22Rv1 (cell line): Measurements from ENCODE around the gene RIIAD1.
"Not testable (repeated sequence)": the region's sequence is repeated elsewhere in the genome, so short reads cannot be mapped to it uniquely, and the experiment has no call there.

Experiments used
- H3K27ac ChIP-seq: fragments of 450-650 bp; 2 replicates; pipeline ENCODE4 v1.5.1; 2017
- ZFX ChIP-seq: fragments of 450-650 bp; IDR thresholded peaks from 2 replicates; pipeline ENCODE4 v1.6.1; 2017; ENCODE audit warnings: antibody characterized with exemption, borderline replicate concordance
- TF ChIP-seq, protein P1 (sequence below): fragments of 450-650 bp; IDR thresholded peaks from 2 replicates; pipeline ENCODE4 v1.5.1; 2017; ENCODE audit warnings: mild to moderate bottlenecking

RIIAD1 gene

DNA sequence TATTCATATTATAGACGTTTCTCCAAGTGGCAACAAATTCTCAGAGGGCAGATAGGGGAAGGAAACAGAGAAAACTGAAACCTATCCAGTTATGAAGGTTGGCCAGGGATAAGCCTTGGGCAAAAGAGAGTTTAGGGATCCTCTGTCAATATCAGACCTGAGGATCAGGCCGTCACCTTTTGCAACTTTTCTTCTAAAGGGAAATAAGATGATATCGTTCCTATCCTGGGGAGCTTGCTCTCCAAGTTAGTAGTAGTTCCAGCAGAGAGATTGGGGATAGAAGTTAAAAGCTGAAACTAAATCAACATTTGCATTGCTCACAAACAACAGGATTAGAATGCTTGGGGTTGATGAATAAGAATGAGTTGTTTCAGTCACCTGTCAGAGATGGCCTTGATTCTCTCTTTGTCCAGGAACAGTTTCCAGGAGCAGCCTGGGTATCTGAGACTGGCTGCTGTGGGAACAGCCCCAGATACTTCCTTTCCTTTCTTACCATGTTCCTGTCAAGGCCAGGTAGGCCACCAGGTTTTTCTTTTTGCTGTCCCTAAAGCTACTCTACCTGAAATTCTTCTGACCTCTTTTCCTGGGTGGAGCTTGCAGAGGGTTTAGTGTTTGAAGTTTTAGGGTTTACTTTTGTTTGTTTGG, 2.5 kb downstream of the RIIAD1 start:
- H3K27ac ChIP-seq = no peak overlapping the region
- TF ChIP-seq ZFX = no peak
- TF ChIP-seq, protein P1, sequence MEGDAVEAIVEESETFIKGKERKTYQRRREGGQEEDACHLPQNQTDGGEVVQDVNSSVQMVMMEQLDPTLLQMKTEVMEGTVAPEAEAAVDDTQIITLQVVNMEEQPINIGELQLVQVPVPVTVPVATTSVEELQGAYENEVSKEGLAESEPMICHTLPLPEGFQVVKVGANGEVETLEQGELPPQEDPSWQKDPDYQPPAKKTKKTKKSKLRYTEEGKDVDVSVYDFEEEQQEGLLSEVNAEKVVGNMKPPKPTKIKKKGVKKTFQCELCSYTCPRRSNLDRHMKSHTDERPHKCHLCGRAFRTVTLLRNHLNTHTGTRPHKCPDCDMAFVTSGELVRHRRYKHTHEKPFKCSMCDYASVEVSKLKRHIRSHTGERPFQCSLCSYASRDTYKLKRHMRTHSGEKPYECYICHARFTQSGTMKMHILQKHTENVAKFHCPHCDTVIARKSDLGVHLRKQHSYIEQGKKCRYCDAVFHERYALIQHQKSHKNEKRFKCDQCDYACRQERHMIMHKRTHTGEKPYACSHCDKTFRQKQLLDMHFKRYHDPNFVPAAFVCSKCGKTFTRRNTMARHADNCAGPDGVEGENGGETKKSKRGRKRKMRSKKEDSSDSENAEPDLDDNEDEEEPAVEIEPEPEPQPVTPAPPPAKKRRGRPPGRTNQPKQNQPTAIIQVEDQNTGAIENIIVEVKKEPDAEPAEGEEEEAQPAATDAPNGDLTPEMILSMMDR = no peak

DNA sequence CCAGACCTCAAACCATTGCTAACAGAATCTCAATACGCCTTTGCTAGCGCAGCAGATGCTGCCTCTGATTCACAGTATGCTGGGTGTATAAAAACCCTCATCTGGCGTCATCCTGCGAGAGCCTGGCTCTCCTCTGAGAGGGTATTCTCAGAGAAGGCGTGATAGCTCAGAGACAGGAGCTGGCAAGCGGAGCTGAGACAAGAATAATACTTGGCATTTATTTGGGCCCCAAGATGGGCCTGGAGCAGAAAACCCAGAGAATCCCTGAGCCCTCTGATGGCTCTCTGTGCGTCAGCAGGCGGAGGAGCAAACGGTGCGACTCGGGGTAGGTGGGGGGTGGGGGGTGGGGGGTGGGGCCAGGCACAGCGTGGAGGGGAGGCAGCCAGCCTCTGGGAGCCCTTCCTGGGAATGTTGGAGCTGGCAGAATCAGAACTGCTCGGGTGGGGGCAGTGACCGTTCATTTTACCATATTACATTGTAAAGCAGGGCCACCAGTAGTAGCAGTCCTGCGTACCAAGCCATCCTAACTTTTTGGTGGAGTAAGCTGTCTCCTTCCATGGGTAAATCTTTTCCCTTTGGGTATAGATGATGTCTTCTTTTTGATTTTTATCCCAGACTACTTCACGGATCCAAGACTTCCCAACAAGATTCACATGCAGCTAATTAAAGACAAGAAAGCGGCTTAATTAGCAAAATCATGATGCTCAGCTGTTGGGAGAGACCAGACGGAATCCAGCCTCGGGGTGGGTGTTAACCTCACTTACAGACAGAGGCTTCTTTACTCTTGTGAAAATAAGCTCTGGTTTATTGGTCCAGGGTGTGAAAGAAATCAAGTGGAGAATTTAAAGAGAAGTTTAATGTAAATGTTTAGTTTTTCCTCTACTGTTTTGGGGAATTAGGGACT, 7.1 kb downstream of the RIIAD1 start:
- TF ChIP-seq, protein P1 = no peak
- no peak for TF ChIP-seq ZFX
- no peak overlapping the region for H3K27ac ChIP-seq

DNA sequence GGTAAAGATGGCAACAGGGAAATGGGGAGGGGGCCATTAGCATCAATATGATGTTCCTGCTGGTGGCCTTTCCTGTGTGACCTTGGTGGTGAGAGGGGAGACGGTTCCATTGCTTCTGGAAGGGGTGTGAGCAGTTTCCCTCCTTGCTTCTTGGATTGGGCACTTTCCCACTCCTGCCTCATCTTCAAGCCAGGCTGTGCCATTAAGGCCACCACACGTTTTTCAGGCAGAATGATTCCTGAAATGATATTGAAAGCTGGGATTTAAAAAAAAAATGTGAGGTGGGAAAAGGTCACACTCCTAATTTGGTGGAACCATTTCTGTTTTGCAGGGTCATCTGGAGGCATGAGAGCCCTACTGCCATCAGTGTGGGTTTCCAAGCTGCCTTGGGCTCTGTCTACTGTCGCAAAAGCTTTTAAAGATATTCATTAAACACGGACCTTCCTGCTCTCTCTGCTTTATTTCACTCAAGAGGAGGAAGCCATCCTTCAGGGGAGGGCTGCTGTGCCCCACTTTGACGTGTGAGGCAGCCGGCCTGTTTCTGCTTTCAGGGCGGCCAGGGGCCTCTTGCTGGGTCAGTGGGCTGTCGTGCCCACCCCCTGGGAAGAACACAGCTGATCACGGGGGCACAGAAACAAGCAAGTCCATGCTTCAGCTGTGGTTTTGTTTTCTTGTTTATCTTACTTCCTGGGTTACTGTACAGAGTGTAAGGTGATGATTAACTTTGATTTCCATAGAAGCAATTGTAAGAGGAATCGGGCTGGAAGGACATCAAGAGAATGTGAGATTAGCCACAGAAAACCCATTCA, 8.0 kb downstream of the RIIAD1 start:
- TF ChIP-seq ZFX = no peak
- TF ChIP-seq, protein P1 = no peak
- H3K27ac ChIP-seq = no peak overlapping the region

DNA sequence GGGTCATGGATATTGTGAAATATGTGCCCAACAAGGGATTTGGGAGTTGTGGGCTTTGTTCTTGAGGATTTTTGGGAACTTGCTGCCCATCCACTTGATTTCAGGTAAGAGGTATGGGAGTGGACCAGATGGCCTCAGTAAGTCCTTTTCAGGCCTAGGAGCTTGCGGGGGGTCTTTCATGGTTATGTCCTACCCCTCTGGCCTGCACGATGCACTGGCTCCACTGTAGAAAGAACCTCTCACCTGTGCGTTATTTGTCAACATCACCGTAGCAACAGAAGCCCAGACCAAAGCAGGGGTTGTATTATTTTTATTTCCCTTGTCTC, 8.6 kb downstream of the RIIAD1 start:
- no peak for TF ChIP-seq ZFX
- TF ChIP-seq, protein P1 = no peak
- H3K27ac ChIP-seq = no peak overlapping the region

DNA sequence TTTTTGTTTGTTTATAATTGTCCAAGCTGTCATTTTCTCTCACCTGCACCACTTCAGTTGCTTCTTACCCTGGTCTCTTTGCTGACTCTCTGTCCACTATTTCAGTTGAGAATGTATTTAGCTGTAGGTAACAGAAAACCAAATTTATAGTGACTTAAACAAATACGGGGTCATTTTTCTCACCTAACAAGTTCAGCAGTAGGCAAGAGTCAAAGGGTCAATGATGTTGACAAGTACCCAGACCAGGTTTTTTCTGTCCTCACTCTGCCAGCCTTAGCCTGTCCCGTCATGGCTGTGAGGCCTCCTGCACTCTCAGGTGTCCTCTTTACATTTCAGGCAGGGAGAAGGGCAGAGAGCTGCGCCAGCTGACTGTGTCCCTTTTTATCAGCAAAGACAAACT, 11.8 kb downstream of the RIIAD1 start:
- H3K27ac ChIP-seq = no peak overlapping the region
- TF ChIP-seq ZFX = no peak
- TF ChIP-seq, protein P1 = no peak

DNA sequence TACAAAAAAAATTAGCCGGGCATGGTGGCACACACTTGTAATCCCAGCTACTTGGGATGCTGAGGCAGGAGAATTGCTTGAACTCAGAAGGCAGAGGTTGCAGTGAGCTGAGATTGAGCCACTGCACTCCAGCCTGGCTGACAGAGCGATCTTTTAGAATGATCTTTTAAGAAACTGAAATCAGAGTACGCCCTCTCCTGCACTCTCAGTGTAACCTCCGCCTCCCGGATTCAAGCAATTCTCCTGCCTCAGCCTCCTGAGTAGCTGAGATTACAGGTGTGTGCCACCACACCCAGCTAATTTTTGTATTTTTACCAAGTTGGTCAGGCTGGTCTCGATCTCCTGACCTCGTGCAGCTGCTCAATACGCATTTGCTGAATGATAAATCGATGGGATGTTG, 12.7 kb downstream of the RIIAD1 start:
- not testable (repeated sequence) for H3K27ac ChIP-seq

DNA sequence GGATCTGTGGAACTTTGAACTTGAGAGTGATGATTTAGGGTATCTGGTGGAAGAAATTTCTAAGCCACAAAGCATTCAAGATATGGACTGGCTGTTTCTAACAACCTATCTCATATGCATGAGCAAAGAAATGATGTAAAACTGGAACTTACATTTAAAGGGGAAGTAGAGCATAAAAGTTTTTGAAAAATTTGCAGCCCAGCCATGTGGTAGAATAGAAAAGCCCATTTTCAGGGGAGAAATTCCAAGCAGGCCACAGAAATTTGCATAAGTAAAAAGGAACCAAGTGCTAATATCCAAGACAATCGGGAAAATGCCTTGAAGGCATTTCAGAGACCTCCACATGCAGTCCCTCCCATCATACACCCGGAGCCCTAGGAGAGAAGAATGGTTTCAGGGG, 15.7 kb downstream of the RIIAD1 start:
- no peak for TF ChIP-seq ZFX
- TF ChIP-seq, protein P1 = no peak
- H3K27ac ChIP-seq = no peak overlapping the region
